ENCODE data around the gene SLC2A2. TPM values are rescaled to one million over a fixed set of nuclear protein-coding genes. Genes with fewer than 3 reads are reported as not detected.

Gene SLC2A2
- total RNA-seq, 1 donor from 2014 or later: not detected

DNA sequence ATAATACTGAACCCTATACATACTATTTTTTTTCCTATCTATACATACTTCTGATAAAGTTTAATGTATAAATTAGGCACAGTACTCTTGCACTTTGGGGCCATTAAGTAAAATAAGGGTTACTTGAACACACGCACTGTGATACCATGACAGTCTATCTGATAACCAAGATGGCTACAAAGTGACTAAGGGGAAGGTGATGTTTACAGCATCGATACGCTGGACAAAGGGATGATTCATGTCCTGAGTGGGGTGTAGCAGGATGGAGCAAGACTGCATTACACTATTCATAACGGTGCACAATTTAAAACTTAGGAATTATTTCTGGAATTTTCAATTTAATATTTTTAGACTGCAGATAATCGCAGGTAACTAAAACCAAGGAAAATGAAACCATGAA is 30.0 kb upstream of the SLC2A2 start:
- DNase-seq (ENCODE audit: low read depth) (peak; percentile 88), FAIRE-seq (no peak)
- H3K36me3 ChIP-seq (ENCODE audit: control insufficient read depth, insufficient read depth, low read length): no peaks in the 10 kb centered on the region
- TF ChIP-seq, protein P1, sequence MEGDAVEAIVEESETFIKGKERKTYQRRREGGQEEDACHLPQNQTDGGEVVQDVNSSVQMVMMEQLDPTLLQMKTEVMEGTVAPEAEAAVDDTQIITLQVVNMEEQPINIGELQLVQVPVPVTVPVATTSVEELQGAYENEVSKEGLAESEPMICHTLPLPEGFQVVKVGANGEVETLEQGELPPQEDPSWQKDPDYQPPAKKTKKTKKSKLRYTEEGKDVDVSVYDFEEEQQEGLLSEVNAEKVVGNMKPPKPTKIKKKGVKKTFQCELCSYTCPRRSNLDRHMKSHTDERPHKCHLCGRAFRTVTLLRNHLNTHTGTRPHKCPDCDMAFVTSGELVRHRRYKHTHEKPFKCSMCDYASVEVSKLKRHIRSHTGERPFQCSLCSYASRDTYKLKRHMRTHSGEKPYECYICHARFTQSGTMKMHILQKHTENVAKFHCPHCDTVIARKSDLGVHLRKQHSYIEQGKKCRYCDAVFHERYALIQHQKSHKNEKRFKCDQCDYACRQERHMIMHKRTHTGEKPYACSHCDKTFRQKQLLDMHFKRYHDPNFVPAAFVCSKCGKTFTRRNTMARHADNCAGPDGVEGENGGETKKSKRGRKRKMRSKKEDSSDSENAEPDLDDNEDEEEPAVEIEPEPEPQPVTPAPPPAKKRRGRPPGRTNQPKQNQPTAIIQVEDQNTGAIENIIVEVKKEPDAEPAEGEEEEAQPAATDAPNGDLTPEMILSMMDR (IDR thresholded peaks at IDR 0.05; ENCODE audit: insufficient read depth, low read length, severe bottlenecking): no peak
- H3K27me3 ChIP-seq (ENCODE audit: control insufficient read depth, insufficient read depth, low read length): no peaks in the 10 kb centered on the region
- H3K4me3 ChIP-seq (ENCODE audit: low read depth, low read length): no peak overlapping the region

DNA sequence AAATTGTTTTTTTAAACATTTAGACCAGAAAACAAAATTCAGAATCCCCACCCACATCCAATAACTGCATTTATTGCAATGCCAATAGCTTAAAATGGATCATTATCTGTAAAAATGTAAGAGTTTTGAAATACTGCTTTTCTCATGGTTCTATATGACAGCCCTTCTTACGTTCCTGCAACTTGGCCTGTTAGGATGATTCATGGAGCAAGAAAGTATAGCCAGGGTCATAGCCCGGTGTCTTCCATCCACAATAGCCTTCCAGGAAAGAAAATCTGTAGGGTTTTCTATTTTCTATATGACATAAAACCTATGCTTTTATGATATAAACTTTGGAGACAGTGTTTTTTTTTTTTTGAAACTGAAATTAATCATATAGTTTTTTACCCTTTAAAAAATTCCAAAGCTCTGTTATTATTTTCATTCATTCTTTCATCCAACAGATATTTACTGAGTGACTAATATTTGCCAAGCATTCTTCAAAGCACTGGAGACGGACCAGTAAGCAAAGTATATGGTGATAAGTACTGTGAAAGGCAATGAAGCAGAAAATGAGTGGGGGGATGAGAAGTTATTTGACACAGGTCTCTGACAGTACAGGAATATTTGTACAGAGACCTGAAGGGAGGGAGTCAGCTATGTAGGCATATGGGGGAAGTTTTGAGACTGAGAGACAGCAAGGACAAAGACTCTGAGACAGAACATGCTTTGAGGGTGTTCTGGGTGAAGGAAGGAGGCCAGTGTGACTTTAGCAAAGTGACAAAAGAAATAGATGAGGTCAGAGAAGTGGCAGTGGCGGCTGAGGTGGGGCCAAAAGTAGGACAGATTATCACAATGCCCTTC is 29.0 kb upstream of the SLC2A2 start:
- TF ChIP-seq, protein P1 (IDR thresholded peaks at IDR 0.05; ENCODE audit: insufficient read depth, low read length, severe bottlenecking): no peak
- Histone ChIP-seq H3K4me3 (ENCODE audit: low read depth, low read length) (no peak overlapping the region), H3K27me3 (ENCODE audit: control insufficient read depth, insufficient read depth, low read length) (no peaks in the 10 kb centered on the region), H3K36me3 (ENCODE audit: control insufficient read depth, insufficient read depth, low read length) (no peaks in the 10 kb centered on the region)
- peak; percentile 76 for DNase-seq (ENCODE audit: low read depth)
- no peak for FAIRE-seq

DNA sequence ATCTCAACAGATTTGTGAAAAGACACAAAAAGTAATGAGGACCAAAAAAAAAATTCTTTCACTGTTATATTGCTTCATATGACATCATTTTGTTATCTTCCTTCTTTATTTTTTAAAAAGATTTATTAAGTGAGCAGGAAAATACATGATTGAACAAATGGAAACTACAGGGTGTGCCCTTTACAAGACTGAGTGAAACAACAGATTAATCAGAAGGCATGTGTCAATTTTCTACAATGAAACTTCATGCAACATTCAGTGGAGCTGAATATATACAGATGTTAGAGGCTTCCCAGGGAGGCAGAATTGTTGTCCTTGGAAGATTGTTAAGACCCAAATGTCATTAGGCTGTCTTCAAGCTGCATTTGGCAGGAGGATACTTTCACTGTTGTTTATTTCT is 28.4 kb upstream of the SLC2A2 start:
- Histone ChIP-seq H3K4me3 (ENCODE audit: low read depth, low read length) (no peak overlapping the region), H3K27me3 (ENCODE audit: control insufficient read depth, insufficient read depth, low read length) (no peaks in the 10 kb centered on the region), H3K36me3 (ENCODE audit: control insufficient read depth, insufficient read depth, low read length) (no peaks in the 10 kb centered on the region)
- FAIRE-seq (no peak), DNase-seq (ENCODE audit: low read depth) (peak; percentile 63)
- TF ChIP-seq, protein P1 (IDR thresholded peaks at IDR 0.05; ENCODE audit: insufficient read depth, low read length, severe bottlenecking): no peak

DNA sequence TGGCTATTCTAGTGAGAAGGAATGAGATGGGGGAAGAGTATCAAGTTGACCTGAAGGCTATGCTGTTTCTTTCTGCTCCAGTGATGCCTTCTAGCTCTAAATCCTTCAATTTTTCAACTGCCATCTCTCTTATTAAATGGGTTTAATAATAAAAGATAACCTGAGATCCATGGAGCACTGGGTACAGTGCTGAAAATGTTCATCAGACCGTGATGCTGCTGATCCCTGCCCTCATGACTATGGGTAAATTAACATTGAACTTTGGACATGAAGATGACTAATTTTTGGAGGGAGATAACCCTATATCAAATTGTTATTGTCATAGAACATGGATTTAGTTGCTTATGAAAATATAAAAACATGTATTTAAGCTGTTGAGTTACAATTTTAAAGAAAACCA is 27.7 kb upstream of the SLC2A2 start:
- Histone ChIP-seq H3K27me3 (ENCODE audit: control insufficient read depth, insufficient read depth, low read length) (no peaks in the 10 kb centered on the region), H3K4me3 (ENCODE audit: low read depth, low read length) (no peak overlapping the region), H3K36me3 (ENCODE audit: control insufficient read depth, insufficient read depth, low read length) (no peaks in the 10 kb centered on the region)
- FAIRE-seq (no peak), DNase-seq (ENCODE audit: low read depth) (no peak)
- TF ChIP-seq, protein P1 (IDR thresholded peaks at IDR 0.05; ENCODE audit: insufficient read depth, low read length, severe bottlenecking): no peak

DNA sequence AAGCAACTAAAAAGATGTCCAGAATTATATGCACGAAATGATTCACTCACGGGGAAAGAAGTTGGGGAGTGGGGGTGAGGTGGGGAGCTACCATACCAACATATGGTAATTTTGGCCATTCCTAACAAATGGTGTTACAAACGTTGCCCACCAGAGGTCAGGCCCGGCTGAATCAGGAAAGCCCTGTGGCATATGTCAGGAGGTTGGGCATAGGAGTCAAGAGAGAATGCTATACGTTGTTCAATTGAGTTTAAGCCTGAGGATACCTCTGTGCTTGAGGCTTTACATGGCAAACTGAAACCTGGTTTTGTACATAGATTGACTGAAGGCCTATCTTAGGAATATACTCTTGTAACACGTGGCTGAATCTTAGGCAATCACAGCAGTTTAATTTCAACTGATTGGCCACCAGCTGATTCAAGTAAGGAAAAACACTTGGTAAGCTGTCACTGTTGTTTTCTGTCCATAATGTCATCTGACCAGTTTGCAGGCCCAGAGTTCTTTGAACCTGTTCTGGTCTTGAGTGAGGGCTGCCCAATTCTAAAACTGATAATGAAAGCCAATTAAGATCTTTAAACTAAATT is 23.4 kb upstream of the SLC2A2 start:
- Histone ChIP-seq H3K27me3 (ENCODE audit: control insufficient read depth, insufficient read depth, low read length) (no peaks in the 10 kb centered on the region), H3K36me3 (ENCODE audit: control insufficient read depth, insufficient read depth, low read length) (no peaks in the 10 kb centered on the region), H3K4me3 (ENCODE audit: low read depth, low read length) (no peak overlapping the region)
- no peak for FAIRE-seq
- peak; percentile 51 for DNase-seq (ENCODE audit: low read depth)
- TF ChIP-seq, protein P1 (IDR thresholded peaks at IDR 0.05; ENCODE audit: insufficient read depth, low read length, severe bottlenecking): peak; percentile 63

Data from bronchial epithelial cell (primary cell).